ENCODE results near the gene SART1.

SART1 gene

GRCh38 chr11:65961267-65962140 is at the start of gene SART1:
Gene SART1 (plus strand): TSS chr11:65961734. CDS start chr11:65961781, 47 bp downstream.
- peak; percentile 80 for DNase-seq (ENCODE audit: low read depth)

GRCh38 chr11:65912845-65913244 is 48.7 kb upstream of the SART1 start:
- DNase-seq (ENCODE audit: low read depth): no peak

GRCh38 chr11:65915101-65915820 is 46.3 kb upstream of the SART1 start:
- DNase-seq (ENCODE audit: low read depth): no peak

- DNase-seq (ENCODE audit: low read depth): peak; percentile 89
Observed at GRCh38 chr11:65915821-65916251, 45.7 kb upstream of the SART1 start.

GRCh38 chr11:65916391-65916790 is 45.1 kb upstream of the SART1 start:
- DNase-seq (ENCODE audit: low read depth): no peak

- DNase-seq (ENCODE audit: low read depth): no peak
Observed at GRCh38 chr11:65917077-65917433, 44.5 kb upstream of the SART1 start.

GRCh38 chr11:65917434-65918210 is 43.9 kb upstream of the SART1 start:
- DNase-seq (ENCODE audit: low read depth): no peak

GRCh38 chr11:65918211-65919140 is 43.1 kb upstream of the SART1 start, which contains the start of gene C11orf68:
Gene C11orf68 (minus strand): TSS chr11:65919062. CDS start chr11:65919031, 31 bp downstream.
- no peak for DNase-seq (ENCODE audit: low read depth)

- peak; percentile 84 for DNase-seq (ENCODE audit: low read depth)
Observed at GRCh38 chr11:65919141-65919572, 42.4 kb upstream of the SART1 start, which contains the start of gene DRAP1. Gene DRAP1 (plus strand): TSS chr11:65919426. CDS start chr11:65919502, 76 bp downstream.

GRCh38 chr11:65919573-65920371 is 41.8 kb upstream of the SART1 start:
- DNase-seq (ENCODE audit: low read depth): no peak

GRCh38 chr11:65920372-65920802 is 41.1 kb upstream of the SART1 start:
- no peak for DNase-seq (ENCODE audit: low read depth)

- no peak for DNase-seq (ENCODE audit: low read depth)
Observed at GRCh38 chr11:65921033-65921555, 40.4 kb upstream of the SART1 start.

- DNase-seq (ENCODE audit: low read depth): no peak
Observed at GRCh38 chr11:65921876-65922275, 39.7 kb upstream of the SART1 start.

GRCh38 chr11:65922565-65922964 is 39.0 kb upstream of the SART1 start:
- no peak for DNase-seq (ENCODE audit: low read depth)

- no peak for DNase-seq (ENCODE audit: low read depth)
Observed at GRCh38 chr11:65925397-65925796, 36.1 kb upstream of the SART1 start.

- no peak for DNase-seq (ENCODE audit: low read depth)
Observed at GRCh38 chr11:65927904-65928397, 33.6 kb upstream of the SART1 start.

- no peak for DNase-seq (ENCODE audit: low read depth)
Observed at GRCh38 chr11:65928667-65929066, 32.9 kb upstream of the SART1 start.

GRCh38 chr11:65931773-65932557 is 29.6 kb upstream of the SART1 start:
- no peak for DNase-seq (ENCODE audit: low read depth)

GRCh38 chr11:65932558-65932919 is 29.0 kb upstream of the SART1 start:
- DNase-seq (ENCODE audit: low read depth): no peak
